Stimulated activated CD8-positive, alpha-beta memory T cell treated with anti-CD3 and anti-CD28 coated beads, Interleukin-12 subunit alpha, Interleukin-12 subunit beta, amount 100 ng/mL, for 24 hours (primary cell): ENCODE data around the gene SLC2A11.
"Not testable (repeated sequence)": the region's sequence is repeated elsewhere in the genome, so short reads cannot be mapped to it uniquely, and the experiment has no call there.

Experiments
- DNase-seq: peaks from one replicate; pipeline ENCODE4 v3.0.0-alpha.2; 2020; ENCODE audit errors: extremely low read depth

The SLC2A11 gene

GRCh38 chr22:23908587-23909205 lies 51.0 kb downstream of the SLC2A11 start:
- no peak for DNase-seq

GRCh38 chr22:23909296-23909898 lies 51.7 kb downstream of the SLC2A11 start:
- DNase-seq = no peak

- no peak for DNase-seq
These were observed 53.0 kb downstream of the SLC2A11 start for GRCh38 chr22:23910496-23911190.

GRCh38 chr22:23911318-23911980 lies 53.8 kb downstream of the SLC2A11 start:
- no peak for DNase-seq

GRCh38 chr22:23912293-23912903 lies 54.7 kb downstream of the SLC2A11 start:
- no peak for DNase-seq

- no peak for DNase-seq
These were observed 55.6 kb downstream of the SLC2A11 start for GRCh38 chr22:23913306-23913660.

GRCh38 chr22:23913661-23914353 lies 56.1 kb downstream of the SLC2A11 start:
- DNase-seq = peak; percentile 99

- DNase-seq = no peak
These were observed 57.6 kb downstream of the SLC2A11 start for GRCh38 chr22:23915290-23915689.

GRCh38 chr22:23920267-23920611 lies 62.6 kb downstream of the SLC2A11 start:
- DNase-seq = not testable (repeated sequence)

- DNase-seq = not testable (repeated sequence)
These were observed 64.0 kb downstream of the SLC2A11 start for GRCh38 chr22:23921586-23922201.

GRCh38 chr22:23922921-23923320 lies 65.2 kb downstream of the SLC2A11 start:
- no peak for DNase-seq

GRCh38 chr22:23925020-23925606 lies 67.4 kb downstream of the SLC2A11 start:
- no peak for DNase-seq

GRCh38 chr22:23926561-23926960 lies 68.9 kb downstream of the SLC2A11 start:
- DNase-seq = no peak
